ENCODE measurements around the gene HEXIM2. TPM values are rescaled to one million over a fixed set of nuclear protein-coding genes. Genes with fewer than 3 reads are reported as not detected.
A peak's percentile ranks its signal among the peaks of the same experiment; 100 is the strongest.

Gene HEXIM2
- total RNA-seq, 4 donors from 2014 or later: 1.2 to 10.8 (median 5.9) TPM

- DNase-seq: no peak
- intact Hi-C loops (cut with DNase I; ENCODE audit: low total_unique reads) (no loop called here), in situ Hi-C loops (cut with MboI; ENCODE audit: low pct_ligation_motif_present in 1 of 4, low pct_unique_long_range_greater_than_20kb in 1 of 4, low sequenced_read_pairs in 3 of 4) (no loop called here)
- TF ChIP-seq EP300 (IDR thresholded peaks at IDR 0.05; ENCODE audit: low read depth) (no peak), POLR2AphosphoS5 (IDR thresholded peaks at IDR 0.05) (no peak), POLR2A (IDR thresholded peaks at IDR 0.05) (no peak), CTCF (IDR thresholded peaks at IDR 0.05) (no peak)
- H3K9me3 ChIP-seq: no peaks in the 10 kb centered on the region
- 93 to 100% methylated on average over 2 to 4 of the region's 4 CpGs for WGBS, 2 donors (ENCODE audit: low coverage in 1 of 2)
- peaks cover 23 to 74% (median 48%) of the 10 kb centered on the region in 4 donors for H3K4me1 ChIP-seq
- peak overlapping the region in 2 of 4 donors; percentile 10 to 39 for H3K27ac ChIP-seq
- H3K27me3 ChIP-seq: no peaks in the 10 kb centered on the region
- no peak overlapping the region for H3K4me3 ChIP-seq
- H3K36me3 ChIP-seq: no peaks in the 10 kb centered on the region
Observed at GRCh38 chr17:45155029-45155428, 6.6 kb upstream of the HEXIM2 start.

GRCh38 chr17:45155483-45155882, 6.2 kb upstream of the HEXIM2 start:
- TF ChIP-seq CTCF (IDR thresholded peaks at IDR 0.05) (no peak), EP300 (IDR thresholded peaks at IDR 0.05; ENCODE audit: low read depth) (no peak), POLR2AphosphoS5 (IDR thresholded peaks at IDR 0.05) (no peak), POLR2A (IDR thresholded peaks at IDR 0.05) (no peak)
- DNase-seq: no peak
- intact Hi-C loops (cut with DNase I; ENCODE audit: low total_unique reads): no loop called here
- Histone ChIP-seq H3K9me3 (no peaks in the 10 kb centered on the region), H3K27me3 (no peaks in the 10 kb centered on the region), H3K27ac (peak overlapping the region in 2 of 4 donors; percentile 10 to 39), H3K4me1 (peaks cover 23 to 75% (median 47%) of the 10 kb centered on the region in 4 donors), H3K4me3 (no peak overlapping the region), H3K36me3 (no peaks in the 10 kb centered on the region)
- in situ Hi-C loops (cut with MboI; ENCODE audit: low pct_ligation_motif_present in 1 of 4, low pct_unique_long_range_greater_than_20kb in 1 of 4, low sequenced_read_pairs in 3 of 4): no loop called here
- 80 to 93% methylated on average over 1 to 2 of the region's 2 CpGs for WGBS, 2 donors (ENCODE audit: low coverage in 1 of 2)

GRCh38 chr17:45156242-45156641, 5.4 kb upstream of the HEXIM2 start:
- intact Hi-C loops (cut with DNase I; ENCODE audit: low total_unique reads) (no loop called here), in situ Hi-C loops (cut with MboI; ENCODE audit: low pct_ligation_motif_present in 1 of 4, low pct_unique_long_range_greater_than_20kb in 1 of 4, low sequenced_read_pairs in 3 of 4) (no loop called here)
- 83 to 100% methylated on average over 2 to 3 of the region's 3 CpGs for WGBS, 2 donors (ENCODE audit: low coverage in 1 of 2)
- Histone ChIP-seq H3K36me3 (no peaks in the 10 kb centered on the region), H3K4me3 (no peak overlapping the region), H3K9me3 (no peaks in the 10 kb centered on the region), H3K27me3 (no peaks in the 10 kb centered on the region), H3K27ac (peak overlapping the region in 1 of 4 donors; percentile 10), H3K4me1 (peaks cover 23 to 67% (median 41%) of the 10 kb centered on the region in 4 donors)
- no peak for TF ChIP-seq POLR2AphosphoS5 (IDR thresholded peaks at IDR 0.05)
- no peak for TF ChIP-seq CTCF (IDR thresholded peaks at IDR 0.05)
- no peak for TF ChIP-seq POLR2A (IDR thresholded peaks at IDR 0.05)
- TF ChIP-seq EP300 (IDR thresholded peaks at IDR 0.05; ENCODE audit: low read depth): no peak
- no peak for DNase-seq

GRCh38 chr17:45160447-45161287, 1.0 kb upstream of the HEXIM2 start:
- Histone ChIP-seq H3K36me3 (no peaks in the 10 kb centered on the region), H3K9me3 (no peaks in the 10 kb centered on the region), H3K27me3 (no peaks in the 10 kb centered on the region), H3K4me1 (peaks cover 19 to 48% (median 36%) of the 10 kb centered on the region in 4 donors), H3K27ac (peak overlapping the region; percentile 94 to 99 (median 98)), H3K4me3 (peak overlapping the region; percentile 59 to 85 (median 75))
- DNase-seq: peak; percentile 67
- in situ Hi-C loops (cut with MboI; ENCODE audit: low pct_ligation_motif_present in 1 of 4, low pct_unique_long_range_greater_than_20kb in 1 of 4, low sequenced_read_pairs in 3 of 4): no loop called here
- WGBS, 2 donors (ENCODE audit: low coverage in 1 of 2): 0 to 1% methylated on average over 1 to 22 of the region's 48 CpGs
- no peak for TF ChIP-seq EP300 (IDR thresholded peaks at IDR 0.05; ENCODE audit: low read depth)
- no peak for TF ChIP-seq POLR2A (IDR thresholded peaks at IDR 0.05)
- peak in 4 of 5 experiments; percentile 7 to 42 (median 17) for TF ChIP-seq CTCF (IDR thresholded peaks at IDR 0.05)
- TF ChIP-seq POLR2AphosphoS5 (IDR thresholded peaks at IDR 0.05): peak in 1 of 3 donors; percentile 3
- intact Hi-C loops (cut with DNase I; ENCODE audit: low total_unique reads): loop anchor here (2.0 kb wide), 1 partner anchor 14 kb away; no protein-coding TSS in a partner anchor
